Mesenteric fat pad (tissue), 1 donor: ENCODE results near the gene COL18A1. TPM values are rescaled to one million over a fixed set of nuclear protein-coding genes. Genes with fewer than 3 reads are reported as not detected.

Source experiments
- DNase-seq: peaks from one replicate; pipeline ENCODE4 v3.0.0-alpha.2; 2020; ENCODE audit warnings: low spot score
- total RNA-seq: library from RNA; stranded (reverse); fragmentation: NEBNext Ultra II Directional; extraction: Animal tissue kit (Norgen Biotek cat#: 25700); gene quantifications from one replicate; pipeline ENCODE4 v1.2.1, GENCODE V29; 2021
- donor health status: DM: yes; HTN: yes; CAD: no.

The COL18A1 gene
- total RNA-seq, 1 donor from 2014 or later, result 79.8 TPM

- peak; percentile 96 for DNase-seq
Measured at GRCh38 chr21:45541221-45542039, 136.5 kb downstream of the COL18A1 start.

GRCh38 chr21:45542242-45542666 lies 137.3 kb downstream of the COL18A1 start, which contains the start of gene SLC19A1:
SLC19A1 (minus strand) TSS chr21:45542440; CDS start chr21:45537959, 4,481 bp downstream.
- peak; percentile 92 for DNase-seq

- peak; percentile 90 for DNase-seq
Measured at GRCh38 chr21:45542667-45543370, 137.9 kb downstream of the COL18A1 start.

- DNase-seq, result no peak
Measured at GRCh38 chr21:45543371-45543709, 138.4 kb downstream of the COL18A1 start.

- DNase-seq, result peak; percentile 73
Measured at GRCh38 chr21:45543710-45544448, 138.9 kb downstream of the COL18A1 start.

- DNase-seq, result peak; percentile 74
Measured at GRCh38 chr21:45544449-45545235, 139.7 kb downstream of the COL18A1 start.

GRCh38 chr21:45545236-45545570 lies 140.2 kb downstream of the COL18A1 start:
- DNase-seq, result peak; percentile 49

GRCh38 chr21:45545691-45546531 lies 140.9 kb downstream of the COL18A1 start:
- peak; percentile 85 for DNase-seq

- peak; percentile 24 for DNase-seq
Measured at GRCh38 chr21:45546636-45547544, 141.9 kb downstream of the COL18A1 start.

GRCh38 chr21:45547545-45547900 lies 142.6 kb downstream of the COL18A1 start:
- peak; percentile 16 for DNase-seq

- peak; percentile 77 for DNase-seq
Measured at GRCh38 chr21:45548711-45549491, 143.9 kb downstream of the COL18A1 start.

GRCh38 chr21:45549626-45550463 lies 144.9 kb downstream of the COL18A1 start:
- peak; percentile 82 for DNase-seq

- DNase-seq, result peak; percentile 74
Measured at GRCh38 chr21:45550522-45551210, 145.7 kb downstream of the COL18A1 start.

- DNase-seq, result peak; percentile 35
Measured at GRCh38 chr21:45551316-45551715, 146.4 kb downstream of the COL18A1 start.

- peak; percentile 81 for DNase-seq
Measured at GRCh38 chr21:45551783-45552695, 147.1 kb downstream of the COL18A1 start.
